Stimulated activated CD4-positive, alpha-beta T cell treated with anti-CD3 and anti-CD28 coated beads, Interleukin-15, amount 100 ng/mL, for 1 hour (primary cell): ENCODE data around the gene FGFRL1.
"Not testable (repeated sequence)": the region's sequence is repeated elsewhere in the genome, so short reads cannot be mapped to it uniquely, and the experiment has no call there.

Source experiments
- DNase-seq, 2 donors: peaks; one replicate each; pipeline ENCODE4 v3.0.0-alpha.2; 2020; ENCODE audit warnings: low read depth in 1 of 2, low spot score in 1 of 2

FGFRL1 gene

DNA sequence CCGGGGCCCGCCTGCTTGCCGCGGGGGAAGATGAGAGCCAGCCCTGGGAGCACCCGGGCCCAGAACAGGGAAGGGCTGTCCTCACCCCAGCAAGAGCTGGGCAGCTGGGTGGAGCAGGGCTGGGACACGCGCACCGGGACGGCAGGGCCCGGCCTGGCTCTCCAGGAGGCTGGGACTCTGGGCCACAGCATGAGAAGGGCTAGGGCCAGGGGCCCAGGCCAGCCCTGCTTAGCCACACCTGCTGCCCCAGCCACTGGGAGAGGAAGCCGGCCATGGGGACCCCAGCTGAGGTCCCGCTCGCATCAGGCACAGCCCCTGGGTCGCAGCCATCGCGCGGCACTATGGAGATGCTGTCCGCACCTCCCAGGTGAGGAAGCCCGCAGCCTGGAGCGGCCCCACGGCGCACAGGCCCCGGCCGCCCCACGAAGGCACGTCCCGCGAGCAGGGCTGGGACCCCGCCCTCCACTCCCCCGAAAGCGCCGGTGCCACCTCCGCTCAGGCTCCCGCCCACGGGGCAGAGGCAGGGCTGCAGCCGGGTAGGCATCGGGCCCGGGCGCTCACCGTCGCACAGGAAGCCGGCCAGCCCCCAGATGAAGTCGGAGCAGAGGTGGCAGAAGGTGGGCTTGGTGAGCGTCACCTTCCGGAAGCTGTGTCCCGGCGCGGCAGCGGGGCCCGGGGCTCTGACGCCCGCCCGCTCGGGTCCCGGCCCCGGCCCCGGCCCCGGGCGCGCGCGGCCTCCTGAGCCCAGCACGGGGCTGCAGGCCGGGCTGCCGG, 38.6 kb upstream of the FGFRL1 start:
- peak; percentile 35 to 44 for DNase-seq

DNA sequence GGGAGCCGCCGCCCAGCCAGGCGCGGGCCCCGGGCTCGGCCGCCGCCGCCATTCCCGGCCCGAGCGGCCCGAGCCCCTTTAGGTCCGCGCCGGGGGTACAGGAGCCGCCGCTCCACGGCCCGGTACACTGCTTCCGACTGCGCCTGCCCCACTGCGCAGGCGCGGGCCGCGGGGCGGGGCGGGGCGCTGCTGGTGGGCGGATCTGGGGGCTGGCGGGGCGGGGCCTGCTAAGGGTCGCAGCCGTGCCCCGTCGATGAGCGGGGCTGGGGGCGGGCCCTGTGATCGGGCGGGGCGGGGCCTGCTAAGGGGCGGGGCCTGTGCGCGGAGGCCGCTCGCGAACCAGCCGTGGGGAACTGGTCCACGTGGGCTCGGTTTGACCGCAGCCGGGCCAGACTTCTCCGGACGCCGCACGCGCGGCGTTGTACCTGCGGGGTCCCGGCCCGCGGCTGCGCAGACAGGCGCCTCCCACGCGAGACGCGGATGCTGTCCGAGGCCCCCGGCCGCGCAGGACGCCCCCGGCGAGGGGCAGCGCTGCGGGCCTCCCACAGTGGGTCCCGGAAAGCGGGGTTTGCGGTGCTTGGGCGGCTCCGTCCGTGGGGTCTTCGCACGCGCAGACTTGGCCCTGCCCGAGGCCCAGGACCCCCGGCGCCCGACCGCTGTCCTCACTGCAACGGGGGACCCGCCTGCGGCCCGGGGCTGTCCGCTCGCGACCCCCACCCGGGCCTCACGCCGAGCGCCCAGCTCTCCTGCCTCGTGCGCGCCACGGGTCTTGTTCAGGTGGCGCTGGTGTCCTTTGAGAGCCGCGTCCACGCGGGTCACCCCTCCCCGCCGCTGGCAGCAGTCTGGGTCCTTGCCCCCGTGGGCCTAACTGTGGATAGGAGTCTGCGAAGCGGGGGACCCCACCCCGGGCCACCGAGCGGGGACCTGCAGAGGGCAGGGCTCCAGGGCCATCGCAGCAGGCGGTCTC, 37.7 kb upstream of the FGFRL1 start, which contains the start of gene DGKQ:
Gene DGKQ (minus strand): TSS at position 139 of the 967 bp plus-strand sequence. CDS start 87 bp downstream, at position 52.
- DNase-seq, result peak; percentile 84 to 85

DNA sequence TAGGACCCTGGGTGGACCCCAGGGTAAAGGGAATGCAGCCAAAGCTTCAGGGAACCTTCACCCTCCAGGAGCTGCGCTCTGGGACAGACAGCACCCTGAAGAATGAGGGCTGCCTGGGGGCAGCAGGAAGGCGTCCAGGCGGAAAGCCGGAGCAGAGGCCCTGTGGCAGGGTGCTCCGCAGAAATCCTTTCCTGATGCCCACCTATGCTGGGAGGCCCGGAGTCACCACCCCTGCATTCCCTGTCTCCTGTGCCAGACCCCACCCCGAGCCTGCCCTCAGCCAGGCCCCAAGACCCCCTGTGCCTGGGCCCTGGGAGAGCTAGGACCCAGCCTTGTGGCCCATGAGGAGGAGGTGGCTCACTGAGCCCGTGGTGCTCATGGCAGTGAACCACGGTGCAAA, 36.8 kb upstream of the FGFRL1 start:
- no peak for DNase-seq

DNA sequence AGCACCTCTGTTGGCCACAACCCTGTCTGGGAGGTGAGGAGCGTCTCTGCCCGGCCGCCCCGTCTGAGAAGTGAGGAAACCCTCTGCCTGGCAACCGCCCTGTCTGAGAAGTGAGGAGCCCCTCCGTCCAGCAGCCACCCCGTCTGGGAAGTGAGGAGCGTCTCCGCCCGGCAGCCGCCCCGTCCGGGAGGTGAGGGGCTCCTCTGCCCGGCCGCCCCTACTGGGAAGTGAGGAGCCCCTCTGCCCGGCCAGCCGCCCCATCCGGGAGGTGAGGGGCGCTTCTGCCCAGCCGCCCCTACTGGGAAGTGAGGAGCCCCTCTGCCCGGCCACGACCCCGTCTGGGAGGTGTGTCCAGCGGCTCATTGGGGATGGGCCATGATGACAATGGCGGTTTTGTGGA, 35.4 kb upstream of the FGFRL1 start:
- not testable (repeated sequence) for DNase-seq

DNA sequence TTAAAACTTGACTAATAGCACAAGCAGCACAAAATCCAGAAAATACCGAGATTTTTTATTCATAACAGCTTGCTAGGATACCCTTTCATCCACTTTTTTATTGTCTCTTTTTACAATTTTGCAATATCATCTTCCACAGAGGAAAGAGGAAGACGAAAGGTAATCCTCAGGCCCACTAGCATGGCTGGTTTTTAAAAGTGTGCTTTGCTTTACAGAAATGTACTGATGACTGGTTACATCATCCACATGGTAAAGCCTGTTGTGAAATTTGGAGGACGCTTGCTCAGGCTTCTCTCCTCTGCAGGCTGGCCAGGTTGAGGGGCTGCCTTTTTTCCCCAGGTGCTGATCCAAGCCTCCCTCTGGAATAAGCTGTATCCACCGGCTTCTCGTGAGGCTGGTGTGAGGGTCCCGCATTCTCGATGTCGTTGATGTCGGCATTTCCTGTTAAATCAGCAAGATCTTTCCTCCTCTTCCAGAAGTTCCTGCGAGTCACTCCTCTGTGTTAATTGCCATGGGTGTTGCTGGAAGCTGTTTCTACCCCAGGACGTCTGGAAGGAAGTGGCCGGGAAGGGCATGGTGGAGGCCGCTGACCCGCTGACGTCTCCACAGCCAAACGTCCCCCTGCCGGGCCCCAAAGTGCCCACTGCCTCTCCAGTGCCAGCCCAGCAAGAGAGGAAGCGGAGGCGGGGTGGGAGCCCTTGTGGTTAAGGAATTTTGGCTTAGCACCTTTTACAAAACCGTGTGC, 32.3 kb upstream of the FGFRL1 start:
- no peak for DNase-seq

DNA sequence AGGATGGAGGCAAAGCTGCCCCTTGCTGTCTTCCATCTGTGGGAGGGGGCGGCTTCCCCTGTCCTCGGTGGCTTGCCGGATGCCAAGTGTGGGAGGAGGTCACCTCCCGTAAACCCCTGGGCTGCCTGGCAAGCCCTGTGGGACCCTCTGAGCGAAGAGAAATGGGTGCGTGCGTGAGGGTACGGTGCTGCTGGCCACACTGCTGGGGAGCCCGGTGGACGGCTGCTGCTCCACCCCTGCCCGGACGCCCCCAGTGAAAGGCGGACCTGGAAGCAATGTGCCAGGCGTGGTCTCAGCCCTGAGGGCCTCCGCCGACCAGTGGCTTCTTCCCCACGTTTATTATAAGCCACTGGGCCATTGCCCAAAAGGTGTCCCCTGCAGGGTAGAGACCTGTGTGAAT, 29.1 kb upstream of the FGFRL1 start:
- DNase-seq, result no peak

DNA sequence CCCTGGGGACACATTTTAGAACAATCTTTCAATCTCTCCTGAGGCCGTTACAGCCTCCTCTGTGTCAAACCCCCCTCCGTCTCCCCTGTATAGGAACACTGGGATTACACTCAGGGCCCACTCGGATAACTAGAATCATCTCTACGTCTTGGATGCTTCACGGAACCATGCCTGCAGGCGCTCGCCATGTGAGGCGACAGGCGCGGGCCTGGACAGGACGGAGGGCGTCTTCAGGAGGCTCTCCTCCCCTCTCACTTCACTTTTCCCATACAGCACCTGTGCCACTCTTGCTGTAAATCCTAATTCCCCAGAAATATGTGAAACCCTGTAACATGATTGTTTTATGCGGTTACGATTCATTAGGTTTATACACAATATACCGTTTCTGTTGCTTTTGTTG, 28.6 kb upstream of the FGFRL1 start:
- DNase-seq, result no peak

DNA sequence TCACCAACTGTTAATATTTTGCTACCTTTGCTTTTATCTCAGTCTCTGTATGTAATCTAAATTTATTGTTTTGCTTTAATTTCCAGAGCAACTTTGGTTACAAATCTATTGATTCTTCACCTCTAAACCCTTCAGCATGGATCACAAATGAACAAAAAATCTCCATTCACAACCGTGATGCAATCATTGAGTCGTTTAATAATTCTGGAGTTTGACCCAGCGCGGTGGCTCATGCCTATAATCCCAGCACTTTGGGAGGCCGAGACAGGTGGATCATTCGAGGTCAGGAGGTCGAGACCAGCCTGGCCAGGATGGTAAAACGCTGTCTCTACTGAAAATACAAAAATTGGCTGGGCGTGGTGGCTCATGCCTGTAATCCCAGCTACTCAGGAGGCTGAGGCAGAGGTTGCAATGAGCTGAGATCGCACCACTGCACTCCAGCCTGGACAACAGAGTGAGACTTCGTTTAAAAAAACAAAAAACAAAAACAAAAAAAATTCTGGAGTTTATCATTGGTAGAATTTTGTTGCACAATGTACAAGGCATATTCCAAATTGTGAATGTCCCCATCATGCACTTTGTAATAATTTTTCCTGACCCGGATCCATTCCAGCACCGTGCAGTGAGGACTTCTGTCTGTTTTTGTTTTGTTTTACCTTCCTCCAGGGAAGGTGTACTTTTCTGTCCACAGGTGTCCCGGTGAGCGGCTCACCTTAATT, 26.9 kb upstream of the FGFRL1 start:
- no peak for DNase-seq

DNA sequence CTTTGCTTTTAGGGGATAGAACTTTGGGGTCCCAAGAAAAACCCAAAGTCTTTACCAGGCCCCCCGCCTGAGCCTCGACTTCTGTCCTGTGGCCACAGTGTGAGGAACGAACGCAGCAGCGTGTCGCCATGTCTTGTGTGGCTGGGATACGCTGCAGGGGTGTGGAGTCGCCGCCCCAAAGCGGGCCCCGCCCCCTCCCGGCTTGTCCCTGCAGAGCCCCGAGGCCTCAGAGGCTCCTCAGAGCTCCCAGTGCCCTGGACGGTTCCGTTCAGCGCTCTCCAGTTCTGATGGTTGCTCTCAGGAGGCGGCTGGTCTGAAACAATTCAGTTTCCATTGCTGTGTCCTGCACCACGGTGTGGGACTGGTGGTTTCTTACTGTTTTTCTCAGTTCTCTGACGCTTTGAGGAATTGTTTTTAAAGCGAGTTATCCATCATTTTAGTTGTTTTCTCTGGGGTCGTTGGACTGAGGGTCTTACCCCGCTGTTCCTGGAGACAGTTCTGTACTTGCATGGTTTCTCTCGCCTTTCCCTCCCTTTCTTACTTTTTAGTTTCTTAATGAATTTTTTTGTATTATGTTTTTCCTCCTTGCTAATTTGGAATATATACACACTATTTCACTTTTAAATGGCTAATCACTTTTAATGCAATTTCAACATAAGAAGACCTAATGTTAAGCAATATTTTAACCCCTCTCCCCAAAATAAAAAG, 26.1 kb upstream of the FGFRL1 start:
- DNase-seq, result peak; percentile 52 to 72

DNA sequence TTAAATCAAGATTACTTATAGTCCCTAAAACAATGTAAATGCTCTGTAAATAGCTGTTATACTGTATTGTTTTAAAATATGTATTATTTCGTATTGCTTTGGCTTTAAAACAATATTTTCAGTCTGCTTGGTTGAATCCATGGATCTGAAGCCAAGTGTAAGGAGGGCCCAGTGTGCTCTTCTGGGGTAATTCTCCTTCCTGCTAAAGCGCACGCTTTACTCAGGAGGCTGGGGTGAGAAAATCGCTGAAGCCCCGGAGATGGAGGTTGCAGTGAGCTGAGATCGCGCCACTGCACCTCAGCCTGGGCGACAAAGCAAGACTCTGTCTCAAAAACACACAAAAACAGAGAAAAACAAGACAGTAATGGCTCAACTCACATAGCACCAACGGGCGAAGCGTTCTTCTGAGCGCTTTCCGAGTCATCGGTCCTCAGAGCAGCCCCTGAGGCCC, 25.0 kb upstream of the FGFRL1 start:
- DNase-seq, result no peak

DNA sequence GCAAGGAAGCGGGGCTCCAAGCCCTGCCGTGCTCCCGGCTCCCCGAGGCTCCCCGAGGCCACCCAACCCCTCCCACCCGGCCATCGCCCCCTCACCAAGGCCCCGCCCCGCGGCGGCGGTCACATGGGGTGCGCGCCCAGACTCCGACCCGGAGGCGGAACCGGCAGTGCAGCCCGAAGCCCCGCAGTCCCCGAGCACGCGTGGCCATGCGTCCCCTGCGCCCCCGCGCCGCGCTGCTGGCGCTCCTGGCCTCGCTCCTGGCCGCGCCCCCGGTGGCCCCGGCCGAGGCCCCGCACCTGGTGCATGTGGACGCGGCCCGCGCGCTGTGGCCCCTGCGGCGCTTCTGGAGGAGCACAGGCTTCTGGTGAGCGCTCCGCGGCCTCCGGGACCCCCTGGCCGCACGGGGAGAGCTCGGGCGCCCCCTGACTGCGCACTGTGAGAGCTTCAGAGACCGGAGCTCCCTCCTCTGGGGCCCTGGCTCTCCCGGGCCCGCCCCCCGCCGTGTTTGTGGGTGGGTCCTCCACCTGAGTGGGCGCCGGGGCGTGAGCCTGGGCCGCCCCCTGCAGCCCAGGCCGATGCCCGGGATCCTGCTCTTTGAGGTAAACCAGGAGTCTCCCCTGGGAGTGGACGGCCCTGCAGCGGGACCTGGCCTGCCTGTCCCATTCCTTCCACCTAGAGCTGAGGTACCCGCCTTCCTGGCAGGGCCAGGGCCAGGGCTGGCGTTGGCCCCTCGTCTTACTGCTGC, 24.4 kb upstream of the FGFRL1 start, which contains the start of gene IDUA:
Gene IDUA (plus strand): TSS at position 166 of the 745 bp plus-strand sequence. CDS start 41 bp downstream, at position 207.
- peak; percentile 74 to 81 for DNase-seq

DNA sequence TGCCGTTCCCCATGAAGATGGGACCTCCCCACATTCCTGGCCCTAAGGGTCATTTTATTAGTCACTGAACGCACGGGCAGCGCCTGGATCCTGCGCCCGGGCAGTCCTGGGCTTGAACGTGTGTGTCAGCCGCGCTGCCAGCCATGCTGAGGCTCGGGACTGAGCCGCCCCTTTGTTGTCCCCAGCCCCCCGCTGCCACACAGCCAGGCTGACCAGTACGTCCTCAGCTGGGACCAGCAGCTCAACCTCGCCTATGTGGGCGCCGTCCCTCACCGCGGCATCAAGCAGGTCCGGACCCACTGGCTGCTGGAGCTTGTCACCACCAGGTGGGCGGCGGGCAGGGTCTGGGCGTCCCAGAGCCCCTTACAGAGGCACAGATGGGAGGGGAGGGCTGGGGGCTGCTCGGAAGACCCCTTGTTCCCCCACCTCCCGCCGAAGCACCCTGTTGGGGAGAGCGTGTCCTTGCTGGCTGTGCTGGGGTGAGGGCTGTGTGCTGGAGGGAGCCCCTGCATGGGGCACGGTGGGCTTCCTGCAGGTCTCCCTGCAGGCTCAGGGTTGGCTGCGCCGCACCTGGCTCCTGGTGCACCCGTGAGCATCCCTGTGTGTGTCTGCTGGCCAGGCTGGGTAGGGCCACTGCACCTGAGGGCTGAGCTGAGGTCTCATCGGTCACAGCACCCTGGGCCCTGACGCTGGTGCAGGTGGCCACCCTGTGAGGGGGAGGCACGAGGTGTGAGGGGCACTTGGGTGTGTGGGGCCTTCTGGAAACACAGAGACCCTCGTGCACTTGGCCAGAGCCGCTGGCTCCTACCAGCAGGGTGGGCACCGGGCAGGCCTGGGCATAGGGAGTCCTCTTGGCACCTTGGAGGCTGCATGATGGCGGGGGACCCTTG, 23.6 kb upstream of the FGFRL1 start:
- no peak for DNase-seq

DNA sequence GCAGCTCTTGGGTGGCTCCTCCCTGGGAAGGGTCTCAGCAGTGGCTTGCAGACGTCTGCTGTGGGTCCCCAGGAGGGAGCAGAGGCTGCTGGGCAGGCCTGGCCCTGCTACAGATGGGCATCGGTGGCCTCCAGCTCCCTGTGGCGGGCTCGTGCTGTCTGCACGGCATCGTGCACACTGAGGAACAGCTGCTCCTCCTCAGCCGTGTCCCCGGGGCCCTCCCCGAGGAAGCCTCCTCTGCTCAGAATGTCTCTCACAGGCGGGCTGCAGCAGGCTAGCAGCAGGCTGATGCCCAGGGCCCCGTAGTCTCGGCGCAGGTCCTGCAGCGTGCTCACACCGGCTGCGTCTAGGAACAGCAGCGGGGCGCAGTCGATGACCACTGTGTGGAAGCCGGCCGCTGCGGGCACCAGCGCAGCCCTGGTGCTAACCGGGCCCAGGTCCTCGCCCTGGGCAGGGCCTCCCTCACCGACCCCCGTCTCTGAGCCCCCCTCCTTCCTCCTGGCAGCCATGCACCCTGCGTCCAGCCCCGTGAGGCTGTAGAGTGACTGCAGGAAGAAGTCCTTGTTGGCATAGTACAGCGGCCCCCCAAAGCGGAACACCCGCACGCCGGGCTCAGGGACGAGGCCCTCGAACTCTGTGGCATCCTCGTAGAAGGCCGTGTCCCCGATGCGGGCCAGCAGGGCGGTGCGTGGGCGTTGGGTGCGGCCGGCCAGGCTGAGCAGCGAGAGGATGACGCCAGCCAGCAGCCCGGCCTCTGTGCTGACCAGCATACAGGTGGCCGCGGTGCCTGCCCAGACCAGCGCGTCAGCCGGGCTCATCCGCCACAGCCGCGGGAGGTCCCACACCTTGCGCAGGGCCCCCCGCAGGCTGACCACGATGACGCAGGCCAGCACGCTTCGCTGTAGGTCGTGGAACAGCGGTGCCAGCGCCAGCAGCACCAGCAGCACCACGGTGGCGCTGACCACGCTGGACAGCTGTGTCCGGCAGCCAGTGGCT, 22.4 kb upstream of the FGFRL1 start:
- DNase-seq, result no peak

DNA sequence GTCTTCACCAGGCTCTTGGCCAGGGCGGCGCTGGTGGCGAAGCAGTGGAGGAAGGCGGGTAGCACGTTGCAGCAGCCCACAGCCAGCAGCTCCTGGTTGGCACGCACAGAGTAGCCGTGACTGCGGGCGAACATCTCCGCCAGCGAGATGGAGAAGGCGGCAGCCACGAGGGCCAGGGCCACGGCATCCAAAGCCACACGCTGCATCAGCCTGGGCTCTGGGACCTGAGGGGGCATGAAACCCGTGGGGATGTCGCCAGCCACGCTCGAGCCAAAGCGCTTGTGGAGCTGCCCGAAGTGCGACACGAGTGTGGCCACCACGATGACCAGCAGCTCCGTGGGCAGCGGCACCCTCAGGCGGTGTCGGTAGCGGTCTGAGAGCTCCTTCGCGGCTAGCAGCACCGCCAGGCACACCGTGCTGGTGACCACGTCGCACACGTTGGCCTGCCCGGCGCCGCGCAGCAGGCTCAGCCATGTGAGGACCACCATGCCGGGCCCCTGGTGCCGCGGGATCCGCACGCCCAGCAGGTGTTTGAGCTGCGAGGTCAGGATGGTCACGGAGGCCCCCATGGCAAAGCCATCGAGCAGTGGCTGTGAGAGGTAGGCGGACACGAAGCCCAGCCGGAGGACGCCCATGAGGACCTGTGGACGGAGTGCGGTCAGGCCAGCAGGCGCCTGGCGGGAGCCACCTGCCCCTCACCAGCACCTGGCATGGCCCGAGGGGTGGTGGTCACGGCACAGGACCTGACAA, 21.5 kb upstream of the FGFRL1 start:
- no peak for DNase-seq

DNA sequence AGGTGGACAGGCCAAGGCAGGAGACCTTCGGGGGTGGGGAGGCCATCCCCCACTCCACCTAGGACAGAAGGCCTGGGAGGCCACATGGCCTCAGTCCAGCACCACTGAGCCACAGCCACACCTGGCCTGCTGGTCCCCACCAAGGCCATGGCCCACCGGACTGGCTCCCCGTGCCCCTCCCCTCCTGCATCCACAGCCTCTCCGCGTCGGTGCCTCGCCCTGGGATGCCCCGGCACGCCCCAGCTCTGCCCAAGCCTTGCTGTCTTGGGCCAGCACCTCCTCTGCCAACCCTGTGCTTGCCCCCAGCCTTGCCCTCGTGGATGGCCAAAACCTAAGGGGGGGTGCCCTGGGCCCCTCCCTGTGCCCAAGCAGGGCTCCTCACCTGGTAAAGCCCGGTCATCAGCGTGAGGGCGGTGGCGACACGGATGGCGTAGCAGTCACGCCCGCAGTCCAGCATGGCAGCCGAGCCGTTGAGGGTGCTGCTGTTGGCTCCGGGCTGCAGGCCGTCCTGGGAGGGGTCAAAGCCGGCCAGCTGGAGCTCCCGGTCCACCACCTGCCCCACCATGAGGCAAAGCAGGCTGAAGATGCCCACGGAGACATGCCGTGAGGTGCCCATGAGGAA, 20.6 kb upstream of the FGFRL1 start:
- DNase-seq, result no peak
